HG03139 (cell line): ENCODE data around the gene PTPRZ1.

Source experiments
- ATAC-seq: cut with Tn5 transposase; IDR thresholded peaks from one replicate; pipeline ENCODE4 v1.9.1; 2021; ENCODE audit not compliant: unreplicated experiment

PTPRZ1 gene

GRCh38 chr7:121953164-121953563 is 80.2 kb downstream of the PTPRZ1 start:
- ATAC-seq, result no peak

GRCh38 chr7:121953601-121954000 is 80.6 kb downstream of the PTPRZ1 start:
- no peak for ATAC-seq

- no peak for ATAC-seq
Measured at GRCh38 chr7:121954803-121955202, 81.8 kb downstream of the PTPRZ1 start.

- ATAC-seq, result no peak
Measured at GRCh38 chr7:121957626-121958025, 84.7 kb downstream of the PTPRZ1 start.

- ATAC-seq, result no peak
Measured at GRCh38 chr7:121960678-121961077, 87.7 kb downstream of the PTPRZ1 start.

- no peak for ATAC-seq
Measured at GRCh38 chr7:121961089-121961867, 88.3 kb downstream of the PTPRZ1 start.

- no peak for ATAC-seq
Measured at GRCh38 chr7:121966276-121966934, 93.4 kb downstream of the PTPRZ1 start.

- no peak for ATAC-seq
Measured at GRCh38 chr7:121966935-121967332, 94.0 kb downstream of the PTPRZ1 start.

GRCh38 chr7:121985476-121986030 is 112.6 kb downstream of the PTPRZ1 start:
- no peak for ATAC-seq

GRCh38 chr7:121992068-121992467 is 119.1 kb downstream of the PTPRZ1 start:
- ATAC-seq, result no peak

GRCh38 chr7:121994625-121995410 is 121.9 kb downstream of the PTPRZ1 start:
- ATAC-seq, result peak; percentile 91

- no peak for ATAC-seq
Measured at GRCh38 chr7:122006687-122007086, 133.7 kb downstream of the PTPRZ1 start.

- no peak for ATAC-seq
Measured at GRCh38 chr7:122010116-122010515, 137.2 kb downstream of the PTPRZ1 start.

- no peak for ATAC-seq
Measured at GRCh38 chr7:122013065-122013464, 140.1 kb downstream of the PTPRZ1 start.

GRCh38 chr7:122013630-122014029 is 140.7 kb downstream of the PTPRZ1 start:
- ATAC-seq, result no peak

GRCh38 chr7:122014697-122015096 is 141.7 kb downstream of the PTPRZ1 start:
- no peak for ATAC-seq

GRCh38 chr7:122018032-122018431 is 145.1 kb downstream of the PTPRZ1 start:
- ATAC-seq, result no peak

- ATAC-seq, result no peak
Measured at GRCh38 chr7:122027058-122027457, 154.1 kb downstream of the PTPRZ1 start.

- no peak for ATAC-seq
Measured at GRCh38 chr7:122033641-122034040, 160.7 kb downstream of the PTPRZ1 start.

GRCh38 chr7:122035876-122036275 is 162.9 kb downstream of the PTPRZ1 start:
- no peak for ATAC-seq

- no peak for ATAC-seq
Measured at GRCh38 chr7:122038134-122038533, 165.2 kb downstream of the PTPRZ1 start.
